Esophagus (tissue), 2 donors: Measurements from ENCODE around the gene CACNA2D3. TPM values are rescaled to one million over a fixed set of nuclear protein-coding genes. Genes with fewer than 3 reads are reported as not detected.

Experiments
- H3K27ac ChIP-seq, 2 donors: one replicate each; pipeline ENCODE4 v1.5.1; 2013; ENCODE audit warnings: low read depth in 2 of 2, mild to moderate bottlenecking in 2 of 2, inconsistent platforms in 1 of 2, low read length in 1 of 2, moderate library complexity in 1 of 2
- H3K27me3 ChIP-seq, 2 donors: one replicate each; pipeline ENCODE4 v1.6.1; 2013; ENCODE audit warnings: low read length in 2 of 2, control low read depth in 1 of 2, mild to moderate bottlenecking in 1 of 2; ENCODE audit not compliant: insufficient read depth in 2 of 2, control insufficient read depth in 1 of 2
- H3K36me3 ChIP-seq, 2 donors: one replicate each; pipeline ENCODE4 v1.6.1; 2013; ENCODE audit warnings: low read length in 1 of 2; ENCODE audit not compliant: control insufficient read depth in 2 of 2, insufficient read depth in 2 of 2
- H3K4me1 ChIP-seq, 2 donors: one replicate each; pipeline ENCODE4 v1.6.1; 2013; ENCODE audit warnings: low read length in 1 of 2; ENCODE audit not compliant: control insufficient read depth in 2 of 2, insufficient read depth in 2 of 2
- H3K4me3 ChIP-seq, 2 donors: one replicate each; pipeline ENCODE4 v1.5.1; 2013; ENCODE audit warnings: low read length in 2 of 2, mild to moderate bottlenecking in 2 of 2, low read depth in 1 of 2, moderate library complexity in 1 of 2
- H3K9me3 ChIP-seq, 2 donors: one replicate each; pipeline ENCODE4 v1.6.1; 2013; ENCODE audit warnings: mild to moderate bottlenecking in 2 of 2, low read depth in 1 of 2, low read length in 1 of 2, moderate library complexity in 1 of 2; ENCODE audit not compliant: control insufficient read depth in 2 of 2, insufficient read depth in 1 of 2
- WGBS, 2 donors: extraction: QIAGEN DNeasy Blood & Tissue Kit; methylation state at CpG; one replicate each; pipeline ENCODE4 v1.1.7; 2013; 5-methylcytosine and 5-hydroxymethylcytosine counted together
- polyA plus RNA-seq, 2 donors: library from polyadenylated mRNA; stranded (reverse); fragments of 200-250 nt; gene quantifications; one replicate each; pipeline ENCODE4 v1.2.3, GENCODE V29; 2013
- donor health status: healthy with polysubstance abuse.
- donor health status: Bipolar disorder and iron deficiency.

The CACNA2D3 gene
- polyA plus RNA-seq, 2 donors, result 1.7 to 1.8 TPM

DNA sequence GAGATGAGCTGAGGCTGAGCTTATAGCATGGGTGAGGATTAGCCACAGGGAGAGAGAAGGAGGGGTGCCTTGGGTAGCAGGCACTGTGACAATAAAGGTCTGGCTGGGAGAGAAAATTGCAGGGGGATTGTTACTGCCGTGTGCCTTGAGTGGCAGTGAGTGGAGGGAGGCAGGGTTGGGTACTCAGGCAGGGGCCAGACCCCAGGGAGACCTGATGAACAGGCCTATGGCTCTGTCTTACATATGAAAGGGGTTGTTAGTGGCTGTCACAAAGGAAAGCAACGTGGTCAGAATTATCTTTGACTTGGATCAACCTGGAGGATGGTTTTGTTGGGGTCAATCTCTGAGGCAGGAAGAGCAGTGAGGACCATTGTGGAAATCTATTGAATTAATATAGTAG is 721.0 kb downstream of the CACNA2D3 start:
- Histone ChIP-seq H3K27ac (no peak overlapping the region), H3K36me3 (no peaks in the 10 kb centered on the region), H3K27me3 (no peaks in the 10 kb centered on the region), H3K9me3 (no peaks in the 10 kb centered on the region), H3K4me3 (no peak overlapping the region), H3K4me1 (no peaks in the 10 kb centered on the region)
- WGBS, 2 donors, result 77 to 81% methylated on average over 2 of the region's 2 CpGs

- H3K36me3 ChIP-seq, result no peaks in the 10 kb centered on the region
- H3K27me3 ChIP-seq, result no peaks in the 10 kb centered on the region
- H3K4me3 ChIP-seq, result no peak overlapping the region
- H3K9me3 ChIP-seq, result no peaks in the 10 kb centered on the region
- 85 to 90% methylated on average over 5 of the region's 5 CpGs for WGBS, 2 donors
- H3K4me1 ChIP-seq, result no peaks in the 10 kb centered on the region
- no peak overlapping the region for H3K27ac ChIP-seq
These were observed 721.9 kb downstream of the CACNA2D3 start for GRCh38 chr3:54844211-54844610.

- WGBS, 2 donors, result 46 to 47% methylated on average over 4 of the region's 4 CpGs
- no peaks in the 10 kb centered on the region for H3K4me1 ChIP-seq
These were observed 722.7 kb downstream of the CACNA2D3 start for GRCh38 chr3:54845011-54845410.

DNA sequence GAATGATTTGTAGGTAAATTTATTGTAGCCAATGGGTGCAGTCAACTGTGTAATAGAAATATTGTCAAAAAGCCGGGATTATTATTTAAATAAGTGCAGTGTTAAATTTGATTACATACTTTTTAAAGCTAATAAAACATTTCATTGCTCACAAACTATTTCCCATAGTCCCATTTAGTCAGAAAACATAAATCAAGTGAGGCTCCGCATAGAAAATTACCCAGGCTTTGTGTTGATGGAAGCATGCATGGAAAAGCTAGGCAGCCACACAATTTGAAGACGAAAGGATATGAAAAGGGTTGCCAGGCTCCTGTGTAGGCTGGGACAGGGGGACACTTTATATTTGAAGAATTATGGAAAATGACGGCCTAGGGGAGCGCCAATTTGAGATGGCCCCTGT is 723.2 kb downstream of the CACNA2D3 start:
- WGBS, 2 donors, result 72 to 78% methylated on average over 5 of the region's 5 CpGs
- Histone ChIP-seq H3K36me3 (no peaks in the 10 kb centered on the region), H3K4me3 (no peak overlapping the region), H3K9me3 (no peaks in the 10 kb centered on the region), H3K27ac (no peak overlapping the region), H3K27me3 (no peaks in the 10 kb centered on the region), H3K4me1 (no peaks in the 10 kb centered on the region)

More at GRCh38 chr3:54845011-54845410, 722.7 kb downstream of the CACNA2D3 start:
- Histone ChIP-seq H3K27ac (no peak overlapping the region), H3K27me3 (no peaks in the 10 kb centered on the region), H3K4me3 (no peak overlapping the region), H3K36me3 (no peaks in the 10 kb centered on the region), H3K9me3 (no peaks in the 10 kb centered on the region)

DNA sequence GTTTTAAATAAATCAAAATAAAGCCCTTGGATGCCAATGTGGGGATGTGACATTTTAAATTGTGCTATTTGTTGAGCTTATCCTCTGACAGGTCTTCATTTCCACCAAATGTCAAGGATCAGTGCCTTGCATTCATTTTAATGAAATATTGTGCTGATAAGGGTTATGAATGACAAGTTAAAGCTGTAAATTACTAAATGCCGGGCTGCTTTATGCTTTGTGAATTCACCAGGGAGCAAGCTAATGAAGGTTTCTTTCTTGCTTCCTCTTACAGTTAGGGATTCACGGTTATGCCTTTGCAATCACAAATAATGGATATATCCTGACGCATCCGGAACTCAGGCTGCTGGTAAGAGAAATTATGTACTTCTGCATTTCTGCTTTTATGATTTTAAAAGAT is 723.8 kb downstream of the CACNA2D3 start:
- Histone ChIP-seq H3K27me3 (no peaks in the 10 kb centered on the region), H3K4me3 (no peak overlapping the region), H3K27ac (no peak overlapping the region), H3K4me1 (no peaks in the 10 kb centered on the region), H3K36me3 (no peaks in the 10 kb centered on the region), H3K9me3 (no peaks in the 10 kb centered on the region)
- WGBS, 2 donors, result 61 to 74% methylated on average over 4 of the region's 4 CpGs

GRCh38 chr3:54847361-54847760 is 725.0 kb downstream of the CACNA2D3 start:
- Histone ChIP-seq H3K4me1 (no peaks in the 10 kb centered on the region), H3K9me3 (no peaks in the 10 kb centered on the region), H3K36me3 (no peaks in the 10 kb centered on the region), H3K4me3 (no peak overlapping the region), H3K27me3 (no peaks in the 10 kb centered on the region), H3K27ac (no peak overlapping the region)
- 88% methylated on average over 4 of the region's 4 CpGs for WGBS, 2 donors

- peaks cover 0 to 4% of the 10 kb centered on the region in 2 donors for H3K4me1 ChIP-seq
- H3K27ac ChIP-seq, result no peak overlapping the region
- no peak overlapping the region for H3K4me3 ChIP-seq
- H3K27me3 ChIP-seq, result no peaks in the 10 kb centered on the region
- no peaks in the 10 kb centered on the region for H3K9me3 ChIP-seq
- 67 to 77% methylated on average over 4 of the region's 4 CpGs for WGBS, 2 donors
- H3K36me3 ChIP-seq, result no peaks in the 10 kb centered on the region
These were observed 727.0 kb downstream of the CACNA2D3 start for GRCh38 chr3:54849360-54849759.

DNA sequence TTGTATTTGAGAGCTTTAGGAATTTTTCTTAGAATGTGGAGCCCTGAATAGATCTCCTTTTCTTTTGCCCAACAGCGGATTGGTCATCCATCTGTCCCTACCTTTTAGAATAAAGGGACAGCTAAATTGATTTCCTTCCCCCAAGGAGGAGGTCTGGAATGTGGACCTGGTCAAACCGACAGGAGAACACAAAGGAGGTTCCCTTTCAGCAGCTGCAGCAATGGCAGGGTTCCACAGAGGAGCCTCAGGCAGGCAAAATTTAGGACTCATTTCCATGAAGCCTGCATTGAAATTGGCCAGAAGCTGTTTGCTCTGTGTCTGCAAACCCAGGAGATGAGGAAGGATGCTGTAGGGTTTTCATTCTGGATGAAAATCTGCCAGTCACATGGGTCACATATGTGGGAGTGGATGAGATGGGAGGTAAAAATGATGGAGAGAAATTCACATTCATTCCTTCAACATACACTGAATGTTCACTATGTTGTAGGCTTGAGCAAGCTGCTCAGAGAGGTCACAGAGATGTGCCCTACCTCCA is 728.2 kb downstream of the CACNA2D3 start:
- H3K36me3 ChIP-seq, result no peaks in the 10 kb centered on the region
- 58% methylated on average over 2 of the region's 2 CpGs for WGBS, 2 donors
- no peaks in the 10 kb centered on the region for H3K9me3 ChIP-seq
- H3K27ac ChIP-seq, result no peak overlapping the region
- H3K27me3 ChIP-seq, result no peaks in the 10 kb centered on the region
- peaks cover 0 to 4% of the 10 kb centered on the region in 2 donors for H3K4me1 ChIP-seq
- H3K4me3 ChIP-seq, result no peak overlapping the region

DNA sequence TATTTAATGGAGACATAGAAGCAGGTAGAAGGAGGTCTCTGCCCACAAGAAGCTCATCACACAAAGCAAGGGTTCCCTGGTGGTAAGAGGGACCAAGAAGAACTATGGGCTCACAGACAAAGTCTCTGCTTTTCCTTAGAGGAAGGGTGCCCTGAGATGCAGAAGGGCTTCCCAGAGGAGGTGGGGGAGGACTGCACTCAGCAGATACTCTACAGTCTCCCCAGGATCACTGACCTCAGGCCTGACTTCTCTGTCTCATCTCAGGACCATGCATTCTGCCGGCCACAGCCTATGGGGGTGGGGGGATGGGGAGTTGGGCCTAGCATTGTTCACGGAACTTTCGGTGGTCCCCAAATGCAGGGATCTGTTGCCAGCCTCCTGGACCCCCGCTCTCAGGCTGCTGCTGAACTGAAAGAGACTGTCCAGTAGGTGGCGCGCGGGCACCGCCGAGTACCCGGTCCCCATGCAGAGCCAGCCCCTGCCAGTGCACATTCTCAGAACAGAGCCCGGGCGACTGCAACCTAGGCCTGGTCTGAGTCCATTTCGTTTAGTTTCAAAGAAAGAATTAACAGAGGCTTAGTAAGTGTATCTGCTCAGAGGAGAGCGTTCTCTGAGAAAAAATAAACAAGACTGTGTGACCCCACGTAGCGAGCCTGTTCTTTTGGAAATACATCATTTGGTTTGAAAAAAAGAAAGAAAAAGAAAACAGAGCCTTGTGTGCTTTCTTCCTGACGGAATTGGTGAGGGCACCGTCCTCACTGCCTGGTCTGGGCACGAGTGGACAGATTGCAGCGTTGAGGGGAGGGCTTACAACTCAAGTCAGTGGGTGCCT is 731.4 kb downstream of the CACNA2D3 start:
- Histone ChIP-seq H3K27ac (no peak overlapping the region), H3K27me3 (no peaks in the 10 kb centered on the region), H3K36me3 (no peaks in the 10 kb centered on the region), H3K9me3 (no peaks in the 10 kb centered on the region), H3K4me1 (peaks cover 0 to 4% of the 10 kb centered on the region in 2 donors), H3K4me3 (no peak overlapping the region)
- WGBS, 2 donors, result 12 to 15% methylated on average over 20 of the region's 20 CpGs

DNA sequence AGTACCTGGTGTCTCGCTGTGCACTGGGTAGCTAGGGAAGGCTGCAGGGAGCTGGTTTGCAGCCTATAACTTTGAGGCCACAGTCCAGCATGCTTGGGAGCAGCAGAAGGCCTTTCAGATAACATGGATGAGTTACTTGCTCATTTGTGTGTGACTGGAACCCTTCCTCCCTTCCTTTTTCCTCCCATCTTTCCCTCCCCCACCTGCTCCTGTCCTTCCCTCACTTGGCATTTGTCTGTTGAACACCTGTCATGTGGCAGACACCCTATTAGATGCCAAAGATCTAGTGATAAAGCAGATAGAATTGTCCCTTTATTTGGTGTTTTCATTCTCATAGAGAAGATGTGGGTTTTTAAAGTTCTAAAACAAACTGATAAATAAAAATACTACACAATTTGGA is 733.9 kb downstream of the CACNA2D3 start:
- Histone ChIP-seq H3K27ac (no peak overlapping the region), H3K27me3 (no peaks in the 10 kb centered on the region), H3K4me1 (peaks cover 0 to 4% of the 10 kb centered on the region in 2 donors), H3K9me3 (no peaks in the 10 kb centered on the region), H3K4me3 (no peak overlapping the region), H3K36me3 (no peaks in the 10 kb centered on the region)
- WGBS, 2 donors, result 89 to 94% methylated on average over 1 of the region's 1 CpG
